Neural progenitor cell (in vitro differentiated cells): ENCODE measurements around the gene RAPGEF5. TPM values are rescaled to one million over a fixed set of nuclear protein-coding genes. Genes with fewer than 3 reads are reported as not detected.

Source experiments
- DNase-seq: peaks from one replicate; pipeline ENCODE4 v3.0.0-alpha.2; 2016; ENCODE audit warnings: low spot score
- H2AFZ ChIP-seq: fragments of 200-600 bp; sonication (generic); replicated peaks from 2 replicates; pipeline ENCODE4 v1.6.1; 2016; ENCODE audit warnings: antibody characterized with exemption
- H3F3A ChIP-seq: fragments of 200-600 bp; sonication (generic); 2 replicates; pipeline ENCODE4 v1.6.1; 2016; ENCODE audit warnings: antibody characterized with exemption, low read depth
- H3K27ac ChIP-seq: fragments of 200-600 bp; sonication (generic); 2 replicates; pipeline ENCODE4 v1.5.1; 2016; ENCODE audit warnings: mild to moderate bottlenecking
- H3K27me3 ChIP-seq: fragments of 200-600 bp; sonication (generic); 2 replicates; pipeline ENCODE4 v1.6.1; 2016; ENCODE audit warnings: mild to moderate bottlenecking, moderate library complexity
- H3K36me3 ChIP-seq: fragments of 200-600 bp; sonication (generic); 2 replicates; pipeline ENCODE4 v1.5.1; 2016
- H3K4me1 ChIP-seq: fragments of 200-600 bp; sonication (generic); 2 replicates; pipeline ENCODE4 v1.6.1; 2016; ENCODE audit warnings: mixed run types
- H3K4me2 ChIP-seq: fragments of 200-600 bp; sonication (generic); 2 replicates; pipeline ENCODE4 v1.6.1; 2016
- H3K4me3 ChIP-seq: fragments of 200-600 bp; sonication (generic); 2 replicates; pipeline ENCODE4 v1.5.1; 2016
- H3K79me2 ChIP-seq: fragments of 200-600 bp; sonication (generic); 2 replicates; pipeline ENCODE4 v1.6.1; 2016; ENCODE audit warnings: low read depth
- H3K9ac ChIP-seq: fragments of 200-600 bp; sonication (generic); 2 replicates; pipeline ENCODE4 v1.6.1; 2016
- H3K9me3 ChIP-seq: fragments of 200-600 bp; sonication (generic); 2 replicates; pipeline ENCODE4 v1.5.1; 2016; ENCODE audit warnings: low read depth
- H4K20me1 ChIP-seq: fragments of 200-600 bp; sonication (generic); 2 replicates; pipeline ENCODE4 v1.6.1; 2016; ENCODE audit warnings: low read depth
- H3K27ac Mint-ChIP-seq: 3 replicates; pipeline ENCODE4 v1.8.0; 2021; ENCODE audit warnings: mixed read lengths
- H3K27me3 Mint-ChIP-seq: 2 replicates; pipeline ENCODE4 v1.8.0; 2022; ENCODE audit warnings: low read depth, mild to moderate bottlenecking, inconsistent platforms, moderate library complexity, mixed read lengths; ENCODE audit not compliant: insufficient read depth
- H3K36me3 Mint-ChIP-seq: 3 replicates; pipeline ENCODE4 v1.8.0; 2021; ENCODE audit warnings: mixed read lengths
- H3K4me1 Mint-ChIP-seq: 3 replicates; pipeline ENCODE4 v1.8.0; 2021; ENCODE audit warnings: mixed read lengths
- H3K4me3 Mint-ChIP-seq: 3 replicates; pipeline ENCODE4 v1.8.0; 2021; ENCODE audit warnings: mild to moderate bottlenecking, moderate library complexity, mixed read lengths
- H3K9me3 Mint-ChIP-seq: 3 replicates; pipeline ENCODE4 v1.8.0; 2020; ENCODE audit warnings: mixed read lengths
- CTCF ChIP-seq: fragments of 200-600 bp; sonication (generic); IDR thresholded peaks from 2 replicates; pipeline ENCODE4 v1.5.1; 2017; ENCODE audit warnings: antibody characterized with exemption, mild to moderate bottlenecking
- EZH2 ChIP-seq: fragments of 200-600 bp; sonication (generic); IDR thresholded peaks from 2 replicates; pipeline ENCODE4 v1.6.1; 2017; ENCODE audit warnings: antibody characterized with exemption, mild to moderate bottlenecking, moderate library complexity
- EZH2phosphoT487 ChIP-seq: fragments of 200-600 bp; sonication (generic); IDR thresholded peaks from 2 replicates; pipeline ENCODE4 v1.6.1; 2017; ENCODE audit warnings: antibody characterized with exemption
- total RNA-seq: library from RNA; depleted of rRNA; stranded (reverse); fragments of >200 nt; gene quantifications from 2 replicates; pipeline ENCODE4 v1.2.3, GENCODE V29; 2015; ENCODE audit warnings: low replicate concordance

RAPGEF5 gene
- total RNA-seq, 1 donor from 2014 or later, result 5.7 TPM

GRCh38 chr7:22088827-22089226, 268.1 kb downstream of the RAPGEF5 start:
- Histone ChIP-seq H2AFZ (no peak overlapping the region), H3K4me3 (no peak overlapping the region), H3K9me3 (no peaks in the 10 kb centered on the region), H3F3A (no peaks in the 10 kb centered on the region), H3K9ac (no peak overlapping the region), H3K79me2 (no peaks in the 10 kb centered on the region), H3K36me3 (no peaks in the 10 kb centered on the region), H3K27me3 (peaks cover 12% of the 10 kb centered on the region), H3K4me2 (no peak overlapping the region), H4K20me1 (no peaks in the 10 kb centered on the region), H3K27ac (no peak overlapping the region), H3K4me1 (peaks cover 1% of the 10 kb centered on the region)
- H3K36me3 Mint-ChIP-seq, result no peaks in the 10 kb centered on the region
- peaks cover 2% of the 10 kb centered on the region for H3K27me3 Mint-ChIP-seq
- peaks cover 19% of the 10 kb centered on the region for H3K9me3 Mint-ChIP-seq
- DNase-seq, result no peak
- H3K4me1 Mint-ChIP-seq, result peaks cover 5% of the 10 kb centered on the region
- TF ChIP-seq CTCF, result no peak
- no peak for TF ChIP-seq EZH2
- no peak for TF ChIP-seq EZH2phosphoT487
- H3K4me3 Mint-ChIP-seq, result no peak overlapping the region
- no peak overlapping the region for H3K27ac Mint-ChIP-seq

GRCh38 chr7:22087861-22088260, 269.1 kb downstream of the RAPGEF5 start:
- H4K20me1 ChIP-seq, result no peaks in the 10 kb centered on the region
- Mint-ChIP-seq H3K27ac (no peak overlapping the region), H3K4me1 (peaks cover 8% of the 10 kb centered on the region), H3K36me3 (no peaks in the 10 kb centered on the region), H3K9me3 (peaks cover 19% of the 10 kb centered on the region), H3K4me3 (no peak overlapping the region), H3K27me3 (peaks cover 2% of the 10 kb centered on the region)
- no peak overlapping the region for H3K27ac ChIP-seq
- no peaks in the 10 kb centered on the region for H3K9me3 ChIP-seq
- DNase-seq, result no peak
- no peaks in the 10 kb centered on the region for H3K36me3 ChIP-seq
- peaks cover 5% of the 10 kb centered on the region for H3K4me1 ChIP-seq
- H3K9ac ChIP-seq, result no peak overlapping the region
- no peak overlapping the region for H3K4me3 ChIP-seq
- no peak overlapping the region for H3K4me2 ChIP-seq
- H3F3A ChIP-seq, result no peaks in the 10 kb centered on the region
- no peak for TF ChIP-seq EZH2phosphoT487
- TF ChIP-seq CTCF, result no peak
- TF ChIP-seq EZH2, result no peak
- no peak overlapping the region for H2AFZ ChIP-seq
- peaks cover 17% of the 10 kb centered on the region for H3K27me3 ChIP-seq
- H3K79me2 ChIP-seq, result no peaks in the 10 kb centered on the region

- H3K27ac Mint-ChIP-seq, result peak overlapping the region; percentile 82
- H3K9me3 ChIP-seq, result no peaks in the 10 kb centered on the region
- H3K4me3 ChIP-seq, result peak overlapping the region; percentile 52
- H3K27me3 ChIP-seq, result peaks cover 20% of the 10 kb centered on the region
- no peaks in the 10 kb centered on the region for H4K20me1 ChIP-seq
- peaks cover 13% of the 10 kb centered on the region for H3K27me3 Mint-ChIP-seq
- no peak overlapping the region for H3K9ac ChIP-seq
- H2AFZ ChIP-seq, result peak overlapping the region; percentile 74
- H3K4me1 Mint-ChIP-seq, result peaks cover 11% of the 10 kb centered on the region
- H3K79me2 ChIP-seq, result no peaks in the 10 kb centered on the region
- peaks cover 13% of the 10 kb centered on the region for H3K9me3 Mint-ChIP-seq
- no peaks in the 10 kb centered on the region for H3K36me3 Mint-ChIP-seq
- peaks cover 9% of the 10 kb centered on the region for H3K4me1 ChIP-seq
- H3K27ac ChIP-seq, result no peak overlapping the region
- peak overlapping the region; percentile 89 for H3K4me3 Mint-ChIP-seq
- H3F3A ChIP-seq, result peaks cover 10% of the 10 kb centered on the region
- TF ChIP-seq EZH2 (peak; percentile 9), CTCF (no peak)
- peak overlapping the region; percentile 81 for H3K4me2 ChIP-seq
- no peak for DNase-seq
- no peaks in the 10 kb centered on the region for H3K36me3 ChIP-seq
Observed at GRCh38 chr7:22083704-22084240, 273.2 kb downstream of the RAPGEF5 start.
